K562 (cell line): Measurements from ENCODE around the gene OR52B6. TPM values are rescaled to one million over a fixed set of nuclear protein-coding genes. Genes with fewer than 3 reads are reported as not detected.
A peak's percentile ranks its signal among the peaks of the same experiment; 100 is the strongest.

Source experiments
- ATAC-seq: fragments of 200-7000 bp; cut with Tn5 transposase; 3 replicates; pipeline ENCODE4 v1.9.1; 2020; ENCODE audit warnings: moderate library complexity
- BruUV-seq: library from RNA; stranded (reverse); fragments of 400-500 nt; replicated peaks from 2 replicates; lab custom pipeline; 2021; lab: Mats Ljungman, UMichigan
- CTCF ChIA-PET: fragments of 300-600 bp; formaldehyde crosslinking; extraction: SDS; loops from one replicate; lab custom pipeline; 2021; ENCODE audit warnings: low intra/inter-chr PET ratio; lab: Yijun Ruan, JAX
- POLR2A ChIA-PET: fragments of 300-600, 350-650 bp; sonication (Branson Sonifier 250); formaldehyde crosslinking; extraction: SDS; loops from one replicate; lab custom pipeline; 2021; ENCODE audit warnings: antibody characterized with exemption, inconsistent platforms; lab: Yijun Ruan, JAX
- DNase-seq, 4 experiments: peaks; one replicate each; pipeline versions ENCODE4 v3.0.0 to v3.0.0-alpha.2; 2011 to 2018; ENCODE audit warnings: low spot score in 3 of 4, mixed read lengths in 3 of 4; ENCODE audit errors: extremely low read depth in 1 of 4
- FAIRE-seq: peaks from 2 replicates; lab custom pipeline; 2011; peaks lifted over from hg19 to GRCh38; lab: Jason Lieb, UNC
- H2AFZ ChIP-seq: 2 replicates; pipeline ENCODE4 v1.6.0; 2011; ENCODE audit warnings: low read depth, low read length, control low read depth, inconsistent platforms
- H3K27ac ChIP-seq: fragments of 200-600 bp; 3 replicates; pipeline ENCODE4 v1.8.0; 2011; ENCODE audit warnings: low read depth, mild to moderate bottlenecking, control low read depth, inconsistent platforms, low read length, moderate library complexity, mixed read lengths; ENCODE audit errors: extremely low read depth
- H3K27me3 ChIP-seq, 2 experiments: fragments of 300-600 bp in 1 of 2; 2 replicates in 1 of 2; 3 replicates in 1 of 2; pipeline versions ENCODE4 v1.6.0 to v1.8.0; 2011; ENCODE audit warnings: inconsistent platforms in 2 of 2, low read length in 2 of 2, mild to moderate bottlenecking in 1 of 2, mixed read lengths in 1 of 2, moderate library complexity in 1 of 2; ENCODE audit not compliant: control insufficient read depth in 2 of 2, insufficient read depth in 2 of 2
- H3K36me3 ChIP-seq: fragments of 300-600 bp; 3 replicates; pipeline ENCODE4 v1.8.0; 2011; ENCODE audit warnings: mild to moderate bottlenecking, low read length, inconsistent platforms; ENCODE audit not compliant: control insufficient read depth, insufficient read depth
- H3K4me1 ChIP-seq, 2 experiments: fragments of 200-600 bp in 1 of 2; replicated peaks in 1 of 2; 2 replicates in 1 of 2; 3 replicates in 1 of 2; pipeline versions ENCODE4 v1.5.1 to v1.8.0; 2011; ENCODE audit warnings: inconsistent platforms in 2 of 2, low read length in 2 of 2, mild to moderate bottlenecking in 1 of 2, mixed read lengths in 1 of 2, moderate library complexity in 1 of 2; ENCODE audit not compliant: control insufficient read depth in 2 of 2, insufficient read depth in 2 of 2
- H3K4me2 ChIP-seq: 2 replicates; pipeline ENCODE4 v1.6.1; 2011; ENCODE audit warnings: low read length, control low read depth, inconsistent platforms, mixed read lengths; ENCODE audit not compliant: insufficient read depth
- H3K4me3 ChIP-seq: fragments of 200-600 bp; sonication (generic), shearing (Covaris generic); 2 replicates; pipeline ENCODE4 v1.5.1; 2016; ENCODE audit warnings: control low read depth, inconsistent platforms
- H3K79me2 ChIP-seq: fragments of 200-600 bp; 3 replicates; pipeline ENCODE4 v1.8.0; 2011; ENCODE audit warnings: low read length, inconsistent platforms; ENCODE audit not compliant: control insufficient read depth, insufficient read depth
- H3K9ac ChIP-seq, 2 experiments: 2 replicates each; pipeline versions ENCODE4 v1.6.0 to v1.6.1; 2011; ENCODE audit warnings: low read depth in 2 of 2, low read length in 2 of 2, control low read depth in 1 of 2, inconsistent platforms in 1 of 2, mild to moderate bottlenecking in 1 of 2, mixed read lengths in 1 of 2; ENCODE audit not compliant: insufficient read depth in 1 of 2
- H3K9me1 ChIP-seq: one replicate; pipeline ENCODE4 v1.6.0; 2011; ENCODE audit warnings: inconsistent platforms, mild to moderate bottlenecking, low read length, moderate library complexity; ENCODE audit not compliant: control insufficient read depth, insufficient read depth
- H3K9me3 ChIP-seq: replicated peaks from 2 replicates; pipeline ENCODE4 v1.5.1; 2011; ENCODE audit warnings: low read depth, low read length, inconsistent platforms; ENCODE audit not compliant: control insufficient read depth, insufficient read depth
- H4K20me1 ChIP-seq: replicated peaks from 2 replicates; pipeline ENCODE4 v1.6.1; 2011; ENCODE audit warnings: low read length, inconsistent platforms, mixed read lengths; ENCODE audit not compliant: control insufficient read depth, insufficient read depth
- ATF6 ChIP-seq: sonication (generic); formaldehyde crosslinking; IDR thresholded peaks from 2 replicates; pipeline ENCODE4 v1.4.0; 2020; ENCODE audit warnings: mild to moderate bottlenecking, missing genetic modification reagents
- BACH1 ChIP-seq: fragments of 200-800 bp; sonication (Bioruptor generic); IDR thresholded peaks from 2 replicates; pipeline ENCODE4 v1.6.1; 2016; ENCODE audit warnings: missing genetic modification characterization, missing compliant biosample characterization
- BRD9 ChIP-seq: fragments of 450-650 bp; IDR thresholded peaks from 2 replicates; pipeline ENCODE4 v1.6.1; 2018; ENCODE audit warnings: low read depth; ENCODE audit not compliant: partially characterized antibody
- CC2D1A ChIP-seq: fragments of 450-650 bp; IDR thresholded peaks from 2 replicates; pipeline ENCODE4 v1.6.1; 2017; ENCODE audit warnings: mild to moderate bottlenecking
- FOS ChIP-seq: IDR thresholded peaks from 3 replicates; pipeline ENCODE4 v1.6.1; 2011; ENCODE audit not compliant: insufficient read length; ENCODE audit errors: extremely low read depth
- KAT8 ChIP-seq: fragments of 450-650 bp; IDR thresholded peaks from 2 replicates; pipeline ENCODE4 v1.6.1; 2016; ENCODE audit warnings: low read depth, mild to moderate bottlenecking
- MAFF ChIP-seq: IDR thresholded peaks from 2 replicates; pipeline ENCODE4 v1.6.1; 2012; ENCODE audit warnings: low read length, improper control_type of control experiment
- PHB ChIP-seq: fragments of 250-450 bp; sonication (Bioruptor Pico); IDR thresholded peaks from 2 replicates; pipeline ENCODE4 v1.5.0; 2021
- POLR3G ChIP-seq: IDR thresholded peaks from 2 replicates; pipeline ENCODE4 v1.6.1; 2011; ENCODE audit not compliant: insufficient read length, insufficient replicate concordance; ENCODE audit errors: extremely low read depth
- RBM14 ChIP-seq: fragments of 200-400 bp; formaldehyde crosslinking; IDR thresholded peaks from 2 replicates; pipeline ENCODE4 v1.6.1; 2018; ENCODE audit warnings: low read depth, mild to moderate bottlenecking, low read length, moderate library complexity, borderline replicate concordance; ENCODE audit not compliant: insufficient read depth
- SOX6 ChIP-seq: fragments of 450-650 bp; IDR thresholded peaks from 2 replicates; pipeline ENCODE4 v1.6.1; 2014; ENCODE audit warnings: mild to moderate bottlenecking
- TBL1XR1 ChIP-seq, 2 experiments: IDR thresholded peaks; 2 replicates each; pipeline ENCODE4 v1.6.1; 2012; ENCODE audit warnings: improper control_type of control experiment in 2 of 2, low read length in 2 of 2, mild to moderate bottlenecking in 1 of 2
- ZBTB33 ChIP-seq: sonication (generic); formaldehyde crosslinking; IDR thresholded peaks from 2 replicates; pipeline ENCODE4 v1.8.1; 2023; ENCODE audit warnings: mild to moderate bottlenecking, missing genetic modification reagents
- ZNF445 ChIP-seq: fragments of 250-450 bp; sonication (Bioruptor Pico); IDR thresholded peaks from 2 replicates; pipeline ENCODE4 v1.4.0; 2020; ENCODE audit warnings: low read depth, mild to moderate bottlenecking, moderate library complexity
- ZNF551 ChIP-seq: fragments of 250-450 bp; sonication (Bioruptor Pico); IDR thresholded peaks from 2 replicates; pipeline ENCODE4 v1.5.0; 2021; ENCODE audit warnings: mild to moderate bottlenecking, moderate library complexity
- ZNF740 ChIP-seq, 3 experiments: fragments of 200-800 bp in 1 of 3; sonication (Bioruptor generic) in 1 of 3; sonication (generic) in 1 of 3; formaldehyde crosslinking in 1 of 3; IDR thresholded peaks; 2 replicates each; pipeline versions ENCODE4 v1.6.1 to v1.8.0; 2016 to 2022; ENCODE audit warnings: mild to moderate bottlenecking in 2 of 3, missing compliant biosample characterization in 2 of 3, missing genetic modification characterization in 2 of 3, missing genetic modification reagents in 1 of 3
- WGBS: fragments of 100-300 bp; shearing (Covaris generic); methylation state at CpG from one replicate; pipeline ENCODE4 v1.1.6; 2016; ENCODE audit warnings: low coverage, mixed read lengths; ENCODE audit not compliant: insufficient coverage; ENCODE audit errors: missing lambda C conversion rate; 5-methylcytosine and 5-hydroxymethylcytosine counted together
- in situ Hi-C: fragments of 300-500 bp; cut with MboI; formaldehyde crosslinking; loops from 4 replicates; pipeline ENCODE4 v1.15.0; 2018; ENCODE audit warnings: inconsistent platforms, mixed read lengths
- intact Hi-C: fragments of 100-400 bp; cut with micrococcal nuclease; formaldehyde crosslinking; loops from 2 replicates; pipeline ENCODE4 v1.14.2; 2022
- polyA plus RNA-seq, 8 experiments: library from polyadenylated mRNA; depleted of rRNA in 4 of 8; stranded (reverse) in 5 of 8; unstranded in 3 of 8; fragments of >200 nt; fragmentation: Nextera tagmentation in 2 of 8; fragmentation: Illumina TruSeq in 1 of 8; extraction: Ambion mirVana in 2 of 8; extraction: Trizol in 1 of 8; gene quantifications; 2 replicates each; pipeline versions ENCODE4 v1.2.1 to v1.2.3, GENCODE V29; 2011 to 2014; ENCODE audit warnings: inconsistent platforms in 1 of 8, missing spikeins in 1 of 8
- total RNA-seq, 7 experiments: library from RNA; depleted of rRNA in 6 of 7; stranded (reverse); fragments of >200 nt in 6 of 7; fragmentation: Illumina TruSeq in 2 of 7; extraction: Trizol in 2 of 7; gene quantifications; 2 replicates each; pipeline versions ENCODE4 v1.2.1 to v1.2.3, GENCODE V29; 2011 to 2021; ENCODE audit warnings: low replicate concordance in 1 of 7

OR52B6 gene
- total and polyA plus RNA-seq, 9 of the 15 experiments (the other 6 are each of a cell fraction or from before 2014, with no cell fraction given), result not detected

GRCh38 chr11:5546457-5546856 lies 34.2 kb upstream of the OR52B6 start (continued):
- TF ChIP-seq ATF6 (CRISPR knock-in tag) (no peak), SOX6 (no peak), ZNF445 (no peak), BACH1 (no peak), BRD9 (no peak), ZNF740 (CRISPR knock-in tag; IDR thresholded peaks at IDR 0.05) (no peak), ZNF740 (tag; IDR thresholded peaks at IDR 0.05) (no peak), RBM14 (no peak), POLR3G (no peak)

- H3K4me1 ChIP-seq, result peaks cover 0 to 6% of the 10 kb centered on the region in 2 experiments; a peak in 2 of 5 replicates
- H3K9me1 ChIP-seq, result no peaks in the 10 kb centered on the region
- TF ChIP-seq ZNF551 (no peak), TBL1XR1 (IDR thresholded peaks at IDR 0.05; ENCODE audit: low read length in 2 of 2) (no peak), KAT8 (no peak), CC2D1A (no peak), MAFF (no peak), PHB (CRISPR knock-in tag) (no peak), ZBTB33 (CRISPR knock-in tag) (no peak), ZNF445 (no peak), FOS (no peak)
- H3K9ac ChIP-seq, result no peak overlapping the region
- DNase-seq (no peak), FAIRE-seq (no peak), ATAC-seq (no peak)
- no peaks in the 10 kb centered on the region for H4K20me1 ChIP-seq
- H3K79me2 ChIP-seq, result no peaks in the 10 kb centered on the region
- H3K9me3 ChIP-seq, result no peaks in the 10 kb centered on the region
- no TSS peak for BruUV-seq
- intact Hi-C loops, result no loop called here
- ChIA-PET CTCF (no interaction called here), POLR2A (interaction anchor here (1.0 to 1.1 kb wide), 2 partner anchors 12 to 17 kb away, joined by 3 to 4 read pairs; no protein-coding TSS in a partner anchor)
- H3K36me3 ChIP-seq, result no peaks in the 10 kb centered on the region
- in situ Hi-C loops, result no loop called here
- no peak overlapping the region for H3K4me3 ChIP-seq
- 44% methylated on average over 1 of the region's 1 CpG for WGBS
- H3K27me3 ChIP-seq, result no peaks in the 10 kb centered on the region; a peak in 1 of 5 replicates
- 0 out of 2 replicates have a peak overlapping the region, but pooled peaks have one; percentile 5 for H2AFZ ChIP-seq
- H3K27ac ChIP-seq, result no peak overlapping the region
- H3K4me2 ChIP-seq, result no peak overlapping the region
These were observed 32.7 kb upstream of the OR52B6 start for GRCh38 chr11:5547982-5548381.
